RPMI7951 (cell line): ENCODE measurements around the gene TOMM70. TPM values are rescaled to one million over a fixed set of nuclear protein-coding genes. Genes with fewer than 3 reads are reported as not detected.

Experiments used
- DNase-seq: peaks from one replicate; pipeline ENCODE4 v3.0.0-alpha.2; 2012; ENCODE audit warnings: low read depth
- total RNA-seq: library from RNA; depleted of rRNA; stranded (reverse); fragments of >200 nt; shearing (Covaris generic); gene quantifications from 2 replicates; pipeline ENCODE4 v1.2.3, GENCODE V29; 2014

Gene TOMM70
- total RNA-seq, 1 experiment from 2014 or later: 77.4 TPM

DNA sequence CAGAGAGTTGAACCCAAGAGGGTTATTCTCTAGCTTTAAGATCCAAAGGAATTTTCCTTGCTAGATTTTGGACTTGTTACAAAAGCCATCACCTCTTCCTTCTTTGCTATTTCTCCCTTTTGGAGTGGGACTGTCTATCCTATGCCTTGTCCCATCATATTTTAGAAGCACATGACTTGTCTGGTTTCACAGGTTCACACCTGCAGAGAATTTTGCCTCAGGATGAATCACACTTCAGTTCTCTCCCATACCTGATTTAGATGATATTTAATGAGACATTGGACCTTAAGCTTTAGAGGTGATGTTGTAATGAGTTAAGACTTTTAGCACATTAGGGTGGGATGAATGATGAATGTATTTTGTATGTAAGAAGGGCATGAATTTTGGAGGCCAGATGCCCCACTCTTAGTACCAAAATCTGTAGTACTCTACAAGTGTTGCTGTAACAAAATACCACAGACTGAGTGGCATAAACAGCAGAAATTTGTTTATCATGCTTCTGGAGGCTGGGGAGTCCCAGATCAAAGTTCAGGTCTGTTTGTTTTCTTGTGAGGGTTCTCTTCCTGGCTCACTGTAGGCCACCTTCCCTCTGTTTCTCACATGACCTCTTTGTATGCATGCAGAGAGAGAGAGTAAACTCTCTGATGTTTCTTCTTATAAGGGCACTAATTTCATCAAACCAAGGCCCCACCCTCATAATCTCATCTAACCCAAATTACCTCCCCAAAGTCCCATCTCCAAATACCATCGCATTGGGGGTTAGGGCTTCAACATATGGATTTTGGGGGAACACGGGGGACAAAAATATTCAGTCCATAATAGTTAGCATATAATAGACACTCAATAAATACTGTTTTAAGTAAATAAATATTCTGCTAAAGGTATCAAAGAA lies 10.4 kb upstream of the TOMM70 start:
- no peak for DNase-seq

DNA sequence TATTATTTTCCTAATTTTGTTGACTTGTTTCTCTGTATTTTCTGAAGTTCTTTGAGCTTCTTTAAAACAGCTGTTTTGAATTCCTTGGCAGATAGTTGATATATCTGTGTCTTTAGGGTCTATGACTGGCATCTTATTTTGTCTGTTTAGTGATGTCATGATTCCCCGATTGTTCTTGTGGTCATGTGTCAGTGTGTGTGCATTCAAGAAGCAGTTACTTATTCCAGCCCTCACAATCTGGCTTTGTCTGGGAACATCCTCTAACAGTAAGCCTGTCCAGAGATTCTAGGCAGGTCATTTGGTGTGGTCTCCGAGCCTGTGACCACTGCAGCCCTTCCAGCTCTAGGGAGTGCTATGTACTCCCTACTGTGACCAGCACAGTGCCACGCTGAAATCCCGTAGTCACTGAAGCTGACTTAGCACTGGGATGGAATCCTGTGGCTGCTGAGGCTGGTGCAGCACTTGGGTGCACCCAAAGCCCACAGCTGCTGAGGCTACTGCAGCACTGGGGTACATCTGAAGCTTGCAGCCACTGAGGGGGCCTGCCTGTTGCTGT lies 7.2 kb upstream of the TOMM70 start:
- peak; percentile 44 for DNase-seq

DNA sequence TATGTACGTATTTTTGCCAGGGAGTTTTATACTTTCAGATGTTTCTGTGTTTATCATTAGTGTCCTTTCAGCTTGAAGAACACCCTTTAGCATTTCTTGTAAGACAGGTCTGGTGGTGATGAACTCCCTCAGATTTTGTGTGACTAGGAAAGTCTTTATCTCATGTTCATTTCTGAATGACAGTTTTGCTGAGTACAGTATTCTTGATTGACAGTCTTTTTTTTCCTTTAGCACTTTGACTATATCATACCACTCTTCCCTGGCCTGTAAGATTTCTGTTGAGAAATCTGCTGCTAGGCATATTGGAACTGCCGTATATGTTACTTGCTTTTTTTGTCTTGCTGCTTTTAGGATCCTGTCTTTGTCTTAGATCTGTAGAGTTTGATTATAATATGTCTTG lies 6.3 kb upstream of the TOMM70 start:
- DNase-seq: no peak

DNA sequence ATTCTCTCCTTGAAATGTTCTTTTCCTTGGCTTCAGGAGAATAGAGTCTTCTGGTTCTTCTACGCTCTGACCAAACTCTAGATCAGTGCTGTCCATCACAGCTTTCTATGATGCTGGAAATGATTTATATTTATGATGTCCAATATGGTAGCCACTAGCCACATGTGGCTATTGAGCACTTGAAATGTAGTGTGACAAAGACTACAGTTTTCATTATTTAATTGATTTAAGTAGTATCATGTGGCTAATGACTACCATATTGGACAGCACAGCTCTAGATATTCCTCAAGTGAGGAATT lies 3.3 kb upstream of the TOMM70 start:
- no peak for DNase-seq

DNA sequence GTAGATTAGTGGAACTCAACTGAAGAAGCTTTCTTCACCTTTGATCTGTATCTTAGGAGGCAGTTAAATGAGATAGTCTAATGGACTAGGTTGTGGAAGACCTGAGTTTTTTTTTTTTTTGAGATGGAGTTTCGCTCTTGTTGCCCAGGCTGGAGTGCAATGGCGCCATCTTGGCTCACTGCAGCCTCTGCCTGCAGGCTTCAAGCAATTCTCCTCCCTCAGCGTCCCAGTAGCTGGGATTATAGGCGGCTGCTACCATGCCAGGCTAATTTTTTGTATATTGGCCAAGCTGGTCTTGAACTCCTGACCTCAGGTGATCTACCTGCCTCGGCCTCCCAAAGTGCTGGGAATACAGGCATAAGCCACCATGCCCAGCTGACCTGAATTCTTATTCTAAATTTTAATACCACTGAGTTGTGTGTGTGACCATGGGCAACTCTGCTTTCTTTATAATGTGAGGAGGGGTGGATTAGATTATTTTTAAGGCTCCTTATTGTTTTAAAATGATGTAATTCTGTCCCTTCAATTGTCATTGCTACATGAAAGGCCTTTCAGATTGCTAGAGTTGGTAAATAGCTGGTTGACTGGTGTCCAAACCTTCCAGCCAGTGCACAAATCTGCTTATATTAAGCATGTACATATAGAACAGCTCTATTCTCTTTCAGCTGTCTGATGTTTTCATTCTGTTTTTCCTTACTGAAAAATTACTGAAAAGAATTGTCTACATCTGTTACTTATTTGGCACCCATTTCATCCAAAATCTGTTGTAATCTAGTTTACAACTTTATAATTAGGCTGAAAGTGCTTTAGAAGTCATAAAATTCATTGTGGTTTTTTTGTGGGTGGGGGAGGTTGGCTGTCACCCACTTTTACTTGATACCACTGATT lies 2.7 kb upstream of the TOMM70 start:
- DNase-seq: peak; percentile 54

DNA sequence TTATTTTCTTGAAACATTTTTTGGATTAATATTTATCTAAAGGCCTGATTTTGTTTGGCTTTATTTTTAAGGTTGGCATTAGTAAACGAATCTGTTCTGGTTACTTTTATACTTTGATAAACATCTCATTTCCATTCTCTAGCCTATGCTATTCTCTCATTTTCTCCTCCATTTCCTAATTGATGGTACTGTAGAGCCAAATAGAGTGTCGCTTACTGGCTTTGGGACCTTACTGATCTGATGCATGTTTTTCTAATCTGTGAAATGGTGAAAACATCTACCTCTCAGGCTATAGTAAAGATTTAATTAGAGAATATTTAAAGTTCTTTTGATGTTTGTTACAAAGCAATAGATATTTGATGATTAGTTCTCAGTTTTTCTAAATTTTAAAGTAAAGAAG lies 2.0 kb upstream of the TOMM70 start:
- no peak for DNase-seq

DNA sequence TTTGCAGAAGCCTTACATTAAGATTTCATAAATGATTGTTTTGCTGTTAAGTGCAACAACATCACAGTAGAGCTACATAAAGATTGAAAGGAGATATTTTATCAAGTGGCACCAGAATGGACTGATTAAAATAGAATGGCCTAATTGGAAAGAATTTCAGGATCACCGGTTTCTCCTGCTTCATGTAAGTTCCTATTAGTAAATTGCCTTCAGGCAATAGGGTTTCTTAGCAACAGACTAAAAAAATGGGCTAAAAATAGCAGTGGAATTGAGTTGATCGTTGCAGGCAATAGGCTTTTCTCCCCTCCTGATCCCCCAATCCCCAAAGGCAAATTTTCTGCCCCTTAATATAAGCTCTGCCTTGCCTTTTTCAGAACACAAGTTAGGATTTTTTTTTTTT lies 1.4 kb upstream of the TOMM70 start:
- peak; percentile 90 for DNase-seq

DNA sequence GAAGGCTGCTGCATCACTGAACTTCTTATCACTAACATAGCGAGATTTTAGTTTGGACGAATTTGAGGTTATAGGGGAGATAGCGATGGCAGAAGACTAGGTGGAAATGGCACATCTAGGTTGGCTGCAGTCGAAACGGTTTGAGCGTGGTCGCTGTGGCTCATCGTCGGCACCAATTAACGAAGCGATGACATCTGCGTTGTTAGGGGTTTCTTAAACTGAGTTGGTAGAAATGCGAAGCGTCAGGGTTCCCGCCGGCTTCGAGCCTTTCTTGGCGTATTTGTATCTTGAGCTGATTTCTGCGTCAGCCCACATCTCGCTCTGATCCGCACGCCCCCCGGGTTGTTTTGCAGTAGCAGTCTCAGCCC lies 769 bp upstream of the TOMM70 start:
- peak; percentile 58 for DNase-seq

DNA sequence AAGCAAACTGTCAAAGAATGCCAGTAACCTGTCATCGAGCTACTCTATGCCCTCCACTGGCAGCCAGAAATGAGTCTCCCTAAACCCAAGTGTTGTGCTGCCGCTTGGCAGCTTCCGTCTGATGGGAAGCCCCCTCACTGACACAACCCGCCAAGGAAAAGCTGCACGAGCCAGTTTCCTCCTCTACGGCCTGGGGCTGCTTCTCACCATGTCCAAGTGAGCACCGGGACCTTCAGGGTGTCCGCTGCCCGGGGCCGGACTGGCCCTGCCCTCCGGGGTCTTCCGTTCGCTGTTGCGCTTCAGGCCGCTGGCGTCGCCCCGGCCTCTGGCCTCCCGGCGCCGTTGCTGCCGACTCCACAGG lies 490 bp downstream of the TOMM70 start:
- peak; percentile 28 for DNase-seq

DNA sequence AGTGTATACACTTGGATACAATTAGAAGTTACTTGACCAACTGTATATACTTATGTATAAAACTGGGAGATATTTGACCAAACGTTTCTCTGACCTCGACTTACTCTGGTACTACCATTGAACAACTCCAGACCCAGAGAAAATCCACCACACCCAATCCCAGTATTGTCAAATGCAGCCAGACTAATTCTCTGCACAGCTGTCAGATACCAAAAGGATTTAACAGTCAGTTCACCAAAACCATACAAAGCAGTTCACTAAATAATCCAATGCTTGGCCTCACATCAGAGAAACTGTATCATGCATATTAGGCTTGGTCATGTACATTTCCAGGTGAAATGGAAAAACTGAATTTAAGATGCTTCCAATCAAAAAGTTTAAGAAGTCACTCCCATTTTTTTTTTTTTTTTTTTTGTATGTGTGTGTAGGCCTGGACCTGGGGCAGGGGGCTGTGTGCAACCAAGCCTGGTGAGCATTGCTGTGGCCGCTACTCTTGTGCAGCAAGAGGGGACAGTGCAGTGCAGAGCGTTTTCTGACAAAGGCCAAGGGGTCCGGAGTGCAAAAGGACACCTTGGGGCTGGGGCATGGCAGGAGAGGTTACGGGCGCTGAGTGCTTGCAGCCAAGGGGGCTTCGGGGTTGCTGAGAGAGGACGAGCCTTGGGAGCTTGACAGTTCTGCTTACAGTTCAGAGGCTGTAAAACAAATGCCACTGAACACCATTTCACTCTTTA lies 1.4 kb downstream of the TOMM70 start:
- DNase-seq: no peak

DNA sequence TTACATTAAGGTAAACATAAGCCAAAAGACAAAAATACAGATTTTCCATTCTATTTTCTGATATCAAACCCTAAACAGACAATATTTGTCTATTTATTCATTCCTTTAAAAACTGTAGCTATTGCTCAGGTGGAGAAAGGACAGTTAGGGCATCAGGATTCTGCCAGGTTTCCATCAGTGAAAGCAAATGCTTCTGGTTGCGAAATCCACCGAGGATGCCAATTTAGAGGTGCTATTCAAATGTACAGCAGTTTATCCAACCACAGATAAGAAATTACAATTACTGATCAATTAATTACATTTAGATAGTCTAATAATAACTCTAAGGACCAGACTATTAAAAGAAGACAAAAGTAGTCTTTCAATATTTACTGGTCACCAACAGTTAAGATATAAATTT lies 3.9 kb downstream of the TOMM70 start:
- DNase-seq: no peak

DNA sequence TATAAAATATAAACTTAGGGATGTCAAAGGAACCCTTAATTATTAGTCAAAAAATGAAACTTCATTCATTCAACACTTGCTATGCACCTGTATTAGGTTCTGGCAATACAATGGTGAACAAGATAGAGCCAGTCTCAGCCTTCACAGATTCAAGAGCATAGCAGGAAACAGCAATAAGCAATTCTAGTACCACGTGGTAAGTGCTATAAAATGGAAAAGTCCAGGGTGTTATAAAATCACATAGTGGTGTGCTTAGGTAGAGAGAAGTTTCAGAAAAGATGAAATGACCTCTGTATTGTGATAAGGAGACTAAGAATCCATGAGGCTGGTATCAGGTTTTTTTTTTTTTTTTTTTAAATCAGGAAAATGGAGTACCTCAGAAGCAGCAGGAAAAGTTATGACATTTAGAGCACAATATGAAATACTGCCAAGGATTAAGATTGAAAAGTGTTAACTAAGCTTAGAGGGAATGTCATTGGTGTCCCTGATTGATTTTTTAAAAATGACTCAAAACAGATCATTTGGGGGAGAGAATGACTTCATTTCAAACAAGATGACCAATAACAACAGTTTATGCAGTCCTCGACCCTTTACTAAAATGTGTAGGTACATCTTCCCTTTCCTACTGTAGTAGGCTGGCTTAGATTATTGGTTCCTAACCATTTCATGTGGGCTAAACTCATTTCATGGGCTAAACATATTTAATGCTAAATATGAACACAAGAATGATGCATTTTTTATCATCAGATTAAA lies 5.0 kb downstream of the TOMM70 start:
- no peak for DNase-seq

DNA sequence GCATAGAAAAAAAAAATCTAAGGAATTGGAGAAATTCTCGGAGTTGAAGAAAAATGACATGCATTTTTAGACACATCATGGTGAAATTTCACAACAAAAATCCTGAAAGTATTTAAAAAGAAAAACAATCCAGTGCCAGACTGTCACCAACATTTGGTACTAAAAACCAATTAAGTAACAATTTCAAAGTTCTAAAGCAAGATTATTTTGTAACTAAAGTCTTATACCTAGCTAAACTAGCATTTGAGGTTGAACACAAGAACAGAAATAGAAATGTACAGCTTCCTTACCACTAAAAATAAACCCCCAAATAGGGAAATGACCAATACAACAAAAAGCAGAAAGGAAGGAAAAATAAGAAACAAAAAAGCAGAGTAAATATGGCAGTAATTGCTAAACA lies 11.9 kb downstream of the TOMM70 start:
- no peak for DNase-seq

DNA sequence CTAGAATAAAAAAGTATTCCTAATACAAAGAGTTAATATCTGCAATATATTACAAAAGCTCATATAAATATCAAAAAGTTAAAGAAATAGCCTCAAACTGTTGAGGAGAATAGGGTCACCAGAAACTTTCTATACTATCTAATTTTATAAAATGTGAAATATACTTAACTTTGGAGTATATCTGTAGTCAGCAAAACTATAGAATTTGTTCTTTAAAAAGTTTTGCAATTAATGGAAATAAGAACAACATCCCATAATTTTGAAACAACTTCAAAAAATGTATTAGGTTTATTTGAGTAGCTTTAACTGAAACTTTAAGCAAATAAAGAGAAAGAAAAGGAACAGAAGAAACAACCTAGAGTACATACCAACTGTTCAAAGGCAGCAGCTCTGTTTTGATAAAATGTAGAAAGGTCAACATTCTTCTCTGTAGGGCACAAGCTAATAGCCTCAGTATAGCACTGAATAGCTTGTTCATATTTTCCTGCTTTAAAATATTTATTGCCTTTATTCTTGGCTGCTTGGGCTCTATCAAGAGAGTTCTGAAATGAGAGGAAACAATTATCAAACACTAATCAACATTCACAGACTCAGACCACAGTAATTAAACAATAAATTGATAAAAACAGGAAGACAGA lies 14.3 kb downstream of the TOMM70 start:
- DNase-seq: no peak

DNA sequence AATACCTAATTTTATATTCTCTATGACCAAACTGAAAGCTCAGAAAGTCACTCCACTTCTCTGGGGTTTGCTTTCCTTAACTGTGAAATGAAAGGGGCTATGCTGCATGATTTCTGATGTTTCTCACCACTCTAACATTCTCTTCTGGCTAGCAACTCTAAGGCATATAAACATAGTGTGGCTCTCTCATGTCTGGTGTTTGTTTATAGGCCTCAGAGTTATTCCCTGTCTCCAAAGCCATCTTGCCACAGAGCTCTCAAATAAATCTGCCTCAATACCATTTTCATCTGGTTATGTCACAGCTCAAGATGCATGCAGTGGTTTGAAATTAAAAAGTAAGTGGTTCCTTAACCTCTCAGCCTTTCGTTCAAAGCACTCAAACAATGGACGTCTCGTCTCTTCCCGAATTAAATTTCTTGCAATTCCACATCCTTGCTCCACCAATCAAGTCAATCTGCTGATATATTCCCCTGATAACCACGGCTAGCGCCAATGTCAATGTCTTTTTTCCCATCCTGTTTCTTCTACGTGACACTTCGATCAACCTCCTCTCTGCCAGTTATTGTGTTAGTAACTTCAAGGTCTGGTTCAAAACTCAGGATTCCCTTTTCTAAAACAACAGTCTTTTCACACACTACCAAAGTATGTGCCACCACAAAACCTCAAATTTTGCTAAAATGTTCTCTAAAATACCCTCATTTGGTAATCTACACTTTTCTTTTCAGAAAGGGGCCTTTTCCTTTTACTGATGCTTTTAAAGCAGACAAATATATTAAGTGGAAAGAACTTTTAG lies 16.0 kb downstream of the TOMM70 start:
- no peak for DNase-seq

DNA sequence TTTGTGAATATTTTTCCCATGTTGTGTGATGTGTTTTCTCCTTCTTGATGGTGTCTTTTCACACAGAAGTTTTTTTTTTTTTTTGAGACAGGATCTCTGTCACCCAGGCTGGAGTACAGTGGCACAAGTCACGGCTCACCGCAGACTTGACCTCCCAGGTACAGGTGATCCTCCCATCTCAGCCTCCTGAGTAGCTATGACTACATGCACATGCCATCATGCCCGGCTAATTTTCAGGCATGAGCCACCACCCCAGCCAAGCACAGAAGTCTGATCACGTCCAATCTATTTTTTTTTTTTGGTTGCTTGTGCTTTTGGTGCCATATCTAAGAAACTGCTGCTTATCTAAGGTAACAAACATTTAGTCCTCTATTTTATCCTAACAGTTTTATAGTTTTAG lies 24.6 kb downstream of the TOMM70 start:
- no peak for DNase-seq

DNA sequence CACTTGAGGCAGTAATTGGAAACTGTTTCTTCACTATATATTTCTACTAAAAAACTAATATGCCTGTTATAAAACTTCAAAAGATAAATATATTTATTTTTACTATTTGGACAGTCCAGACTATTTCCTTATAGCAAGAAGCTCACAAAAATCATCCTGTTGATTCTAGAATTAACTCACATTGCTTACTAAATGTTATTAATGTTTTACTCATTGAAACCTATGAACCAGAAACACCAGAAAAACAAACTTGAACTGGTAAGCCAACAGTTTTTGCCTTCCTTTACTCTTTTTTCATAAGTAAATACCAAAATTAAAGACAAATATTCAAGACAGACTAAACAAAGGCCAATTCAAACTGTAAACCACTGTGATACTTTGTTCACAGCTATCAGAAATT lies 26.4 kb downstream of the TOMM70 start:
- no peak for DNase-seq

DNA sequence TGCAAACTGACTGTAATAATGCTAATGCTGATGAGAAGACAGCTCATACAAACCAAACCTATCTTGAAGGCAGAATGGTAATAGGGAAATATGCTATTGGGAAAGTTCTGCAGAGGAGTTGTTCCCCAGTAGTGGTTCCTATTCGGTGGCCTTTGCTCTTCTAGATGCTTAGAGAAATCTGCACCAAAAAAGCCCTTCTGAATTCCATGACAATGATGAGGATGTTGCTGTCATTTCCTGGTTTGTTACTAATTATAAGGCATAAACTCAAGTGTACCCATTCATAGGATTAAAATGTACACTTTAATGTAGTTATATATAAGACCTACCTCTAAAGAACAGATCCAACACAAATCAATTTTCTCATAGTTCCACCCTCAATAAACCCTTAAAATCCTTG lies 30.1 kb downstream of the TOMM70 start:
- DNase-seq: no peak

DNA sequence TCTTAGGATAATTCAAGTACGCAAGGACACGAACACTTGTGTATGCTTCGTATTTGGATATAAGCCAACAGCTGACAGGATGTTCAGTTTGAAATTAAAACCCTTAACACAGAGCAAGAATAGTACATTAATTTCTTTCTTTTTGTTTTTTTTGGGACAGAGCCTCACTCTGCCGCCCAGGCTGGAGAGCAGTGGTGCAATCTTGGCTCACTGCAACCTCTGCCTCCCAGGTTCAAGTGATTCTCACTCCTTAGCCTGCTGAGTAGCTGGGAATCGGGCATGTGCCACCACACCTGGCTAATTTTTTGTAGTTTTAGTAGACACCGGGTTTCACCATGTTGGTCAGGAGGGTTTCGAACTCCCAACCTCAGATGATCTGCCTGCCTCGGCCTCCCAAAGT lies 32.4 kb downstream of the TOMM70 start:
- DNase-seq: no peak

DNA sequence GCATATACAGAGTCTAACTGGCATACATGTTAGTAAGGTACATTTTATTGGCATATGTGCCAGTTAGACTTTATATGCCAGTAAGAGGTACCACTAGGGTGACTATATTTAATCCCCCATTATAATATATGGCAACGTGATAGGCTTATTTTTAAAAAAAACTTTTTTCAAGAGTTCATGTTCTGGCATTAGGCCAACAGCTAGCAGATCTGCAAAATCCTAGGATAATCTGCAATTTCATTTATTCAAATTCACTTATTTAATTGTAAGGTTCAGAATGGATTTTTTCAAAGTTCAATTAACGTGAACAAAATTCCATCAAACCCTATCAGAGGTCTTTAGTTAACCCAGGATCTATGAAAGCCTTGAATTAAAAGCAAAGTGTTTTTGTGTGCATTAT lies 34.5 kb downstream of the TOMM70 start:
- no peak for DNase-seq
